K562 (cell line): Measurements from ENCODE around the gene SLC34A2. TPM values are rescaled to one million over a fixed set of nuclear protein-coding genes. Genes with fewer than 3 reads are reported as not detected.
A peak's percentile ranks its signal among the peaks of the same experiment; 100 is the strongest.

Experiments
- ATAC-seq: fragments of 200-7000 bp; cut with Tn5 transposase; 3 replicates; pipeline ENCODE4 v1.9.1; 2020; ENCODE audit warnings: moderate library complexity
- Bru-seq: library from RNA; stranded (reverse); fragments of 400-500 nt; gene quantifications from one replicate; lab custom pipeline; 2021; lab: Mats Ljungman, UMichigan
- BruChase-seq, 2 experiments: library from RNA; stranded (reverse); fragments of 400-500 nt; gene quantifications; one replicate each; lab custom pipeline; 2021; lab: Mats Ljungman, UMichigan
- BruUV-seq: library from RNA; stranded (reverse); fragments of 400-500 nt; replicated peaks from 2 replicates; lab custom pipeline; 2021; lab: Mats Ljungman, UMichigan
- CTCF ChIA-PET: fragments of 300-600 bp; formaldehyde crosslinking; extraction: SDS; loops from one replicate; lab custom pipeline; 2021; ENCODE audit warnings: low intra/inter-chr PET ratio; lab: Yijun Ruan, JAX
- POLR2A ChIA-PET: fragments of 300-600, 350-650 bp; sonication (Branson Sonifier 250); formaldehyde crosslinking; extraction: SDS; loops from one replicate; lab custom pipeline; 2021; ENCODE audit warnings: antibody characterized with exemption, inconsistent platforms; lab: Yijun Ruan, JAX
- DNase-seq, 4 experiments: peaks; one replicate each; pipeline versions ENCODE4 v3.0.0 to v3.0.0-alpha.2; 2011 to 2018; ENCODE audit warnings: low spot score in 3 of 4, mixed read lengths in 3 of 4; ENCODE audit errors: extremely low read depth in 1 of 4
- FAIRE-seq: peaks from 2 replicates; lab custom pipeline; 2011; peaks lifted over from hg19 to GRCh38; lab: Jason Lieb, UNC
- H2AFZ ChIP-seq: 2 replicates; pipeline ENCODE4 v1.6.0; 2011; ENCODE audit warnings: low read depth, low read length, control low read depth, inconsistent platforms
- H3K27ac ChIP-seq: fragments of 200-600 bp; 3 replicates; pipeline ENCODE4 v1.8.0; 2011; ENCODE audit warnings: low read depth, mild to moderate bottlenecking, control low read depth, inconsistent platforms, low read length, moderate library complexity, mixed read lengths; ENCODE audit errors: extremely low read depth
- H3K27me3 ChIP-seq, 2 experiments: fragments of 300-600 bp in 1 of 2; 2 replicates in 1 of 2; 3 replicates in 1 of 2; pipeline versions ENCODE4 v1.6.0 to v1.8.0; 2011; ENCODE audit warnings: inconsistent platforms in 2 of 2, low read length in 2 of 2, mild to moderate bottlenecking in 1 of 2, mixed read lengths in 1 of 2, moderate library complexity in 1 of 2; ENCODE audit not compliant: control insufficient read depth in 2 of 2, insufficient read depth in 2 of 2
- H3K36me3 ChIP-seq: fragments of 300-600 bp; 3 replicates; pipeline ENCODE4 v1.8.0; 2011; ENCODE audit warnings: mild to moderate bottlenecking, low read length, inconsistent platforms; ENCODE audit not compliant: control insufficient read depth, insufficient read depth
- H3K4me1 ChIP-seq, 2 experiments: fragments of 200-600 bp in 1 of 2; replicated peaks in 1 of 2; 2 replicates in 1 of 2; 3 replicates in 1 of 2; pipeline versions ENCODE4 v1.5.1 to v1.8.0; 2011; ENCODE audit warnings: inconsistent platforms in 2 of 2, low read length in 2 of 2, mild to moderate bottlenecking in 1 of 2, mixed read lengths in 1 of 2, moderate library complexity in 1 of 2; ENCODE audit not compliant: control insufficient read depth in 2 of 2, insufficient read depth in 2 of 2
- H3K4me2 ChIP-seq: 2 replicates; pipeline ENCODE4 v1.6.1; 2011; ENCODE audit warnings: low read length, control low read depth, inconsistent platforms, mixed read lengths; ENCODE audit not compliant: insufficient read depth
- H3K4me3 ChIP-seq: fragments of 200-600 bp; sonication (generic), shearing (Covaris generic); 2 replicates; pipeline ENCODE4 v1.5.1; 2016; ENCODE audit warnings: control low read depth, inconsistent platforms
- H3K79me2 ChIP-seq: fragments of 200-600 bp; 3 replicates; pipeline ENCODE4 v1.8.0; 2011; ENCODE audit warnings: low read length, inconsistent platforms; ENCODE audit not compliant: control insufficient read depth, insufficient read depth
- H3K9ac ChIP-seq, 2 experiments: 2 replicates each; pipeline versions ENCODE4 v1.6.0 to v1.6.1; 2011; ENCODE audit warnings: low read depth in 2 of 2, low read length in 2 of 2, control low read depth in 1 of 2, inconsistent platforms in 1 of 2, mild to moderate bottlenecking in 1 of 2, mixed read lengths in 1 of 2; ENCODE audit not compliant: insufficient read depth in 1 of 2
- H3K9me1 ChIP-seq: one replicate; pipeline ENCODE4 v1.6.0; 2011; ENCODE audit warnings: inconsistent platforms, mild to moderate bottlenecking, low read length, moderate library complexity; ENCODE audit not compliant: control insufficient read depth, insufficient read depth
- H3K9me3 ChIP-seq: replicated peaks from 2 replicates; pipeline ENCODE4 v1.5.1; 2011; ENCODE audit warnings: low read depth, low read length, inconsistent platforms; ENCODE audit not compliant: control insufficient read depth, insufficient read depth
- H4K20me1 ChIP-seq: replicated peaks from 2 replicates; pipeline ENCODE4 v1.6.1; 2011; ENCODE audit warnings: low read length, inconsistent platforms, mixed read lengths; ENCODE audit not compliant: control insufficient read depth, insufficient read depth
- CBX8 ChIP-seq: fragments of 200-600 bp; sonication (generic); IDR thresholded peaks from 2 replicates; pipeline ENCODE4 v1.6.1; 2012; ENCODE audit warnings: borderline replicate concordance, mixed run types, low read depth, mild to moderate bottlenecking, moderate library complexity, mixed read lengths, low read length, control low read depth, inconsistent platforms; ENCODE audit not compliant: poor library complexity, severe bottlenecking; ENCODE audit errors: extremely low read depth
- FOXP1 ChIP-seq: sonication (generic); formaldehyde crosslinking; IDR thresholded peaks from 2 replicates; pipeline ENCODE4 v1.8.0; 2022; ENCODE audit warnings: mild to moderate bottlenecking, missing genetic modification reagents
- HEY1 ChIP-seq: fragments of 250-450 bp; sonication (Bioruptor Pico); IDR thresholded peaks from 2 replicates; pipeline ENCODE4 v1.5.0; 2020; ENCODE audit warnings: mild to moderate bottlenecking, moderate library complexity, borderline replicate concordance
- MYNN ChIP-seq, 2 experiments: sonication (generic); formaldehyde crosslinking in 1 of 2; IDR thresholded peaks; 2 replicates each; pipeline versions ENCODE4 v1.5.0 to v1.6.1; 2016 to 2020; ENCODE audit warnings: antibody characterized with exemption in 1 of 2, missing genetic modification reagents in 1 of 2
- ZNF282 ChIP-seq: sonication (generic); formaldehyde crosslinking; IDR thresholded peaks from 2 replicates; pipeline ENCODE4 v1.8.1; 2023; ENCODE audit warnings: missing genetic modification reagents
- ZNF766 ChIP-seq: fragments of 200-800 bp; sonication (Bioruptor generic); conservative IDR thresholded peaks from 2 replicates; pipeline ENCODE4 v1.6.1; 2016; ENCODE audit warnings: missing genetic modification characterization, missing compliant biosample characterization
- WGBS: fragments of 100-300 bp; shearing (Covaris generic); methylation state at CpG from one replicate; pipeline ENCODE4 v1.1.6; 2016; ENCODE audit warnings: low coverage, mixed read lengths; ENCODE audit not compliant: insufficient coverage; ENCODE audit errors: missing lambda C conversion rate; 5-methylcytosine and 5-hydroxymethylcytosine counted together
- in situ Hi-C: fragments of 300-500 bp; cut with MboI; formaldehyde crosslinking; loops from 4 replicates; pipeline ENCODE4 v1.15.0; 2018; ENCODE audit warnings: inconsistent platforms, mixed read lengths
- intact Hi-C: fragments of 100-400 bp; cut with micrococcal nuclease; formaldehyde crosslinking; loops from 2 replicates; pipeline ENCODE4 v1.14.2; 2022
- long read RNA-seq, 3 experiments: library from polyadenylated mRNA in 2 of 3; library from RNA in 1 of 3; unstranded in 2 of 3; stranded (forward) in 1 of 3; transcript quantifications; one replicate each; pipeline ENCODE4 v2.0.0, GENCODE V29; 2019 to 2022
- polyA minus RNA-seq, 3 experiments: library from RNA; depleted of rRNA, polyadenylated mRNA; stranded (reverse); fragments of >200 nt; gene quantifications; 2 replicates each; pipeline ENCODE4 v1.2.3, GENCODE V29; 2011
- polyA plus RNA-seq, 8 experiments: library from polyadenylated mRNA; depleted of rRNA in 4 of 8; stranded (reverse) in 5 of 8; unstranded in 3 of 8; fragments of >200 nt; fragmentation: Nextera tagmentation in 2 of 8; fragmentation: Illumina TruSeq in 1 of 8; extraction: Ambion mirVana in 2 of 8; extraction: Trizol in 1 of 8; gene quantifications; 2 replicates each; pipeline versions ENCODE4 v1.2.1 to v1.2.3, GENCODE V29; 2011 to 2014; ENCODE audit warnings: inconsistent platforms in 1 of 8, missing spikeins in 1 of 8
- total RNA-seq, 7 experiments: library from RNA; depleted of rRNA in 6 of 7; stranded (reverse); fragments of >200 nt in 6 of 7; fragmentation: Illumina TruSeq in 2 of 7; extraction: Trizol in 2 of 7; gene quantifications; 2 replicates each; pipeline versions ENCODE4 v1.2.1 to v1.2.3, GENCODE V29; 2011 to 2021; ENCODE audit warnings: low replicate concordance in 1 of 7

The SLC34A2 gene, protein sequence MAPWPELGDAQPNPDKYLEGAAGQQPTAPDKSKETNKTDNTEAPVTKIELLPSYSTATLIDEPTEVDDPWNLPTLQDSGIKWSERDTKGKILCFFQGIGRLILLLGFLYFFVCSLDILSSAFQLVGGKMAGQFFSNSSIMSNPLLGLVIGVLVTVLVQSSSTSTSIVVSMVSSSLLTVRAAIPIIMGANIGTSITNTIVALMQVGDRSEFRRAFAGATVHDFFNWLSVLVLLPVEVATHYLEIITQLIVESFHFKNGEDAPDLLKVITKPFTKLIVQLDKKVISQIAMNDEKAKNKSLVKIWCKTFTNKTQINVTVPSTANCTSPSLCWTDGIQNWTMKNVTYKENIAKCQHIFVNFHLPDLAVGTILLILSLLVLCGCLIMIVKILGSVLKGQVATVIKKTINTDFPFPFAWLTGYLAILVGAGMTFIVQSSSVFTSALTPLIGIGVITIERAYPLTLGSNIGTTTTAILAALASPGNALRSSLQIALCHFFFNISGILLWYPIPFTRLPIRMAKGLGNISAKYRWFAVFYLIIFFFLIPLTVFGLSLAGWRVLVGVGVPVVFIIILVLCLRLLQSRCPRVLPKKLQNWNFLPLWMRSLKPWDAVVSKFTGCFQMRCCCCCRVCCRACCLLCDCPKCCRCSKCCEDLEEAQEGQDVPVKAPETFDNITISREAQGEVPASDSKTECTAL
- total RNA-seq (2011; cell fraction: chromatin; rRNA removed; ENCODE audit: low replicate concordance) = not detected in 2 replicates
- not detected in 2 replicates for total RNA-seq (2011; cell fraction: nucleolus; rRNA removed)
- total RNA-seq (2011; cell fraction: nucleoplasm; rRNA removed) = not detected in 2 replicates
- total RNA-seq (2014; rRNA removed) (not detected in 2 replicates), total RNA-seq (2014; rRNA removed; fragmentation: Illumina TruSeq; extraction: Trizol) (not detected in 2 replicates), total RNA-seq (2015; rRNA removed; fragmentation: Illumina TruSeq; extraction: Trizol) (not detected in 2 replicates), total RNA-seq (2021) (1.2 and 1.5 TPM in 2 replicates), polyA plus RNA-seq (2011; rRNA removed) (not detected in 2 replicates), polyA plus RNA-seq (2014; fragmentation: Illumina TruSeq; extraction: Trizol) (not detected in 2 replicates), polyA plus RNA-seq (2014; fragmentation: Nextera tagmentation; extraction: Ambion mirVana) (not detected), polyA plus RNA-seq (2014; rRNA removed) (not detected in 2 replicates), polyA minus RNA-seq (2011; rRNA and poly(A)+ RNA removed) (not detected in 2 replicates), Bru-seq, nascent RNA (not detected), BruChase-seq, experiment 1, labeled RNA remaining after a 2-hour chase (not detected), BruChase-seq, experiment 2, labeled RNA remaining after a 6-hour chase (percentile 3 among the genes with signal in this experiment)
- not detected in 2 replicates for polyA plus RNA-seq (2011; cell fraction: cytosol; rRNA removed)
- polyA plus RNA-seq (2011; cell fraction: nucleus; rRNA removed) = not detected in 2 replicates
- polyA plus RNA-seq (2012) = not detected in 2 replicates
- polyA minus RNA-seq (2011; cell fraction: cytosol; rRNA and poly(A)+ RNA removed) = not detected in 2 replicates
- not detected in 2 replicates for polyA minus RNA-seq (2011; cell fraction: nucleus; rRNA and poly(A)+ RNA removed)
- long read RNA-seq, experiment 1 = 0 reads
- long read RNA-seq, experiment 2 = 0 reads
- long read RNA-seq, experiment 3 = 0 reads

DNA sequence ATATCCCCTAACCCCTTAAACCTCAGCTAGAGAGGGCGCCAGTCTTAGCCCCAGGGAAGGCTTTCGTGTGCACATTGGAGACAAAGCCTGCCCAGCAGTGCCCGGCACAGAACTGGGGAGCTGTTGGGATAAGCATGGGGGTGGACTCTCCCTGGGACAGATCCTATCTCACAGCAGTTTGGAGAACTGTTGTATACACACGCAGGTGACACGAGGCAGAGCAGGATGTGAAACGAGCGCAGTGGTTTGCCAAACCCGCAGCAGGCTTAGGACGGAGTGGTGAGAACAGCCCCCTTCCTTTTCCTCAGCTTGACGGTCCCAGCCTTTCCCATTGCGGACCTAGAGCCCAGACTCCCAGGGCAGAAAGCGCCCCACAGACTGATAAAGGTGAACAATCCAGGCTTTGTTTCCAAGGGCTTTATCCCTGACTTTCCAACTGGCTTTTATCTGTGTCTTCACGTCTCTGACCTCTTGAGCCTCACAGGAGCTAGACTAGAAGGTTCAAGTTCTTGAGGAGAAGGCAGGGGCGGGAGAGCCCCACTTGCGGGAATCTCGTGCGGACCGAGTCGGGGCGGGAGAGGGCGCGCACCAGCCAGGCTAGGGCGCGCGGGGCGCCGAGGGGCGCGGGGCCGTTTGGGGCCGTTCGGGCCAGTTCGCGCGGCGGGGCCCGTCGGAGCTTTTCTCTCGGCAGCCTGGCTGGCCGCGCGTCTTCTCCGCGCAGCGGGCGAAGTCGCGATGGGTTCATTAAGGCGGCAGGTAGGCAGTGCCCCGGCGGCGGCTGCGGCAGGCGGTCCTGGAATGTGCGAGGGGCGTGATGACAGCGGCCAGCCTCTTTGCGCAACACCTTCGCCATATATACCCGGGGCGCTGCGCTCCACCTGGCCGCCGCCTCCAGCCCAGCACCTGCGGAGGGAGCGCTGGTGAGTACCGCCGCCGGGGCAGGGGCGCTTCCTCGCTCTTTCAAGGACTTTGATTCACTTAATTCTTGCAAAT, at the start of gene SLC34A2:
Gene SLC34A2 (plus strand): TSS at position 881 of the 993 bp plus-strand sequence. CDS start 6,650 bp downstream, outside the sequence.
- Histone ChIP-seq H3K4me1 (no peaks in the 10 kb centered on the region), H2AFZ (no peak within 1 kb of the TSS), H4K20me1 (no peaks in the 10 kb centered on the region), H3K4me2 (no peak within 1 kb of the TSS), H3K9ac (no peak within 1 kb of the TSS), H3K9me1 (no peaks in the 10 kb centered on the region), H3K79me2 (no peaks in the 10 kb centered on the region), H3K27ac (no peak within 1 kb of the TSS), H3K36me3 (no peaks in the 10 kb centered on the region), H3K4me3 (no peak within 1 kb of the TSS), H3K27me3 (peaks cover 29 to 46% of the 10 kb centered on the region in 2 experiments; a peak in 3 of 5 replicates), H3K9me3 (no peaks in the 10 kb centered on the region)
- intact Hi-C loops = no loop called here
- CTCF ChIA-PET = no interaction called here
- no peak for ATAC-seq
- BruUV-seq = no TSS peak
- in situ Hi-C loops = no loop called here
- DNase-seq = no peak
- POLR2A ChIA-PET = interaction anchor here (0.5 to 0.8 kb wide), 3 partner anchors 12 to 1681 kb away, joined by 3 read pairs; no protein-coding TSS in a partner anchor
- no peak for FAIRE-seq
- no peak for TF ChIP-seq FOXP1 (CRISPR knock-in tag)
- no peak for TF ChIP-seq MYNN (IDR thresholded peaks at IDR 0.05)
- TF ChIP-seq MYNN (CRISPR knock-in tag; IDR thresholded peaks at IDR 0.05) = no peak
- TF ChIP-seq ZNF282 (CRISPR knock-in tag) = no peak
- TF ChIP-seq CBX8 = no peak
- TF ChIP-seq HEY1 (CRISPR knock-in tag) = no peak
- TF ChIP-seq ZNF766 (CRISPR knock-in tag) = no peak
- WGBS = 8% methylated on average over 31 of the region's 71 CpGs
